HG02571 (cell line): ENCODE results near the gene NTNG2.

Source experiments
- ATAC-seq: cut with Tn5 transposase; IDR thresholded peaks from one replicate; pipeline ENCODE4 v1.9.1; 2021; ENCODE audit warnings: mild to moderate bottlenecking, moderate library complexity; ENCODE audit not compliant: unreplicated experiment

Gene NTNG2

DNA sequence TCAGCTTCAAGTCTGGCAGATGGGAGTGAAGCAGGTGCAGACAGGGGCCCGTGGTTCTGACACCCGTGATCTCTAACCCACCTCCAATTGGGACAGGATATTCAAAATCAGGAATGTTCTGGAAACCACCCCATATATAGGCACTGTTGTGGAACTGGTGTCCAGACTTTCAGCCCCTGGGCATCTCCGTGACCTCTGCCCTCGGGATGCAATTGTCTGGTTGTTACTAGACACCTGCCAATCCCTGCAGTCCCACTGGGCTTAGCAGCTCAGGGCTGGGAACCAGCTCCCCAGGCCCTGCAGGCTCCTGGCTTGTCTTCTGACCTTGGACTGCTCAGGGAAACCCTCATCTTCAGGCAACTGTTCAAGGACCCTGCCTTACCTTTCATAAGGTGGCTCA is 38.8 kb downstream of the NTNG2 start:
- ATAC-seq: no peak

DNA sequence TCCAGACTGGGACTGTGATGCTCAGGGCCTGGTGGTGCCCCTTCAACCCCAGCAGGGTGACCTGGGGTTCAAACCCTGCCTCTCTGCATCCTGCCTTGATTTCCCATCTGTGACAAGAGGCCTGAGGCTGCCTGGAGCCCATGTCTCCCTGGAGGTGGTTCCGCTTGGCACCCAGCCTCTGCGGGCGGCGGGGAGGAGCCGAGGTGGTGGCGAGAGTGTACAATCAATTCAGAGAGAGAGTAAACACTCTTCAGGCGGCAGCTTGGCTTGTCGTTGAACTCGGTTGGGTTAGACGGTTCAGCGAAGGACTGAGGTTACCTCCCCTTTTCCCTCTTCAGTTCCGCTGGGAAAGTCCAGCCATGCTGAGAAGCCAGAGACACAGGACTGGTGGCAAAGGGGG is 39.3 kb downstream of the NTNG2 start:
- ATAC-seq: no peak

DNA sequence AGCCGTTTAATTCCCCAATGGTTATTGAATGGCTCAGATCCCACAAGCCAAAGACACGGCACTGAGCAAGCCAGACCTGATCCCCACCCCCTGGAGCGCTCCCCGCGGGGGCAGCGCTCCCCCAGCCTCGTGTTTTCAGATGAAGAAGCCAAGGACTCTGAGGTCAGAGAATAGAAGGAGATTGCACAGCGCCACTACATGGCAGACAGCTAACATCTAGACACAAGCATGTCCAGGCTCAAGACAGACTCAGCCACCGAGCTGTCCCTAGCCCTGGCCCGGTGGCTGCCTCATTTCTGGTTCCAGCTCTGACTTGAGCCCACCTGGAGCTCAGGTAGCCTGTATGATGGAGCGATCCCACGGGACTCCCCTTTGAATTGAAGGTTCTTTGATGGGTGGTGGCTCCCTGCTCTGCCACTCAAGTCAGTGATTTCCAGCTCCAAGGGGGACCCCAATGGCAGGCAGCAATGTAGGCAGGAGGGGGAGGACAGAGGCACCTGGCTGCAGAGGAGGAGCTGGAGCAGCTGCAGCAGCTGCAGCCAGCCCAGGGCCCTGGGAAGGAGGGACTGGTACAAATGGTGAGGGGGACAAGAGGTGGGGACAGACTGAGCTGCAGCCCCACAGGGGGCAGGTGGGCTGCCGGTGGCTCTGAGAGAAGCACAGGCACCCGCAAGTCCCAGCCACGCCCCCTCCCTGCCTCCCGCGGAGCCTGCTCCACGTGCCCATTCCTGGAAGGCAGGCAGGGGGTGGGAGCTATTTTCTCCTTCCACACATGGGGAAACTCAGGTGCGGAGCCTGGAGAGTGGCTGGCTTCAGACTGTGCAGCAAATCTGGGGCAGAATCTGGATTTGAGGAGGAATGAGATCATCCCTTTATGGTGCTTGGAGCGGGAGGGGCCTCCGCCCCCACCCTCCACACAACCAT is 40.2 kb downstream of the NTNG2 start:
- ATAC-seq: no peak

DNA sequence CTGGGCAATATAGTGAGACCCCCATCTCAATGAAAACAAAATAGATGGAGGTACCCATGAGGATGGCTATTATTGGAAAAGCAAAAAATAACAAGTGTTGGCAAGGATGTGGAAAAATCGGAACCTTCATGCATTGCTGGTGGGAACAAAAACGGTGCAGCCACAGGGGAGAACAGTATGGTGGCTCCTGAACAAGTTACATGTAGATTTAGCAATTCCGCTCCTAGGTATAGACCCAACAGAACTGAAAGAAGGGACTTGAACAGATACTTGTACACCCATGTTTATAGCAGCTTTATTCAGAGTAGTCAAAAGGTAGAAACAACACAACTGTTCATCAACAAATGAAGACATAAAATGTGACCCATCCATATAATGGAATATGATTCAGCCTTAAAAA is 43.0 kb downstream of the NTNG2 start:
- ATAC-seq: no peak

DNA sequence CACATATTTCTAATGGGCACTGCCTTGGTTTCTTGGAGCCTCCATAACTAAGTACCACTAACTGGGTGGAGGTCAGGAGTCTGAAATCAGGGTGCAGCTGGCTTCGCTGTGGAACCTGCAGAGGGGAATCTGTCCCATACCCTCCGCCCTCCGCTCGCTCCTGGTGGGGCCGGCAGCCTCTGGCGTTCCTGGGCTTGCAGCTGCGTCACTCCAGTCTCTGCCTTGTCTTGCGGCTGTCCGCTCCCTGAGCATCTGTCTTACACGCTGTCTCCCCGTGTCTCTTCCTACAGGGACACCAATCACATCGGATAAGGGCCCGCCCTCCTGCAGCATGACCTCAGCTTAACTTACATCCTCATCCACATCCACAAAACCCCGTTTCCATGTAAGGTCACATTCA is 45.4 kb downstream of the NTNG2 start:
- no peak for ATAC-seq

DNA sequence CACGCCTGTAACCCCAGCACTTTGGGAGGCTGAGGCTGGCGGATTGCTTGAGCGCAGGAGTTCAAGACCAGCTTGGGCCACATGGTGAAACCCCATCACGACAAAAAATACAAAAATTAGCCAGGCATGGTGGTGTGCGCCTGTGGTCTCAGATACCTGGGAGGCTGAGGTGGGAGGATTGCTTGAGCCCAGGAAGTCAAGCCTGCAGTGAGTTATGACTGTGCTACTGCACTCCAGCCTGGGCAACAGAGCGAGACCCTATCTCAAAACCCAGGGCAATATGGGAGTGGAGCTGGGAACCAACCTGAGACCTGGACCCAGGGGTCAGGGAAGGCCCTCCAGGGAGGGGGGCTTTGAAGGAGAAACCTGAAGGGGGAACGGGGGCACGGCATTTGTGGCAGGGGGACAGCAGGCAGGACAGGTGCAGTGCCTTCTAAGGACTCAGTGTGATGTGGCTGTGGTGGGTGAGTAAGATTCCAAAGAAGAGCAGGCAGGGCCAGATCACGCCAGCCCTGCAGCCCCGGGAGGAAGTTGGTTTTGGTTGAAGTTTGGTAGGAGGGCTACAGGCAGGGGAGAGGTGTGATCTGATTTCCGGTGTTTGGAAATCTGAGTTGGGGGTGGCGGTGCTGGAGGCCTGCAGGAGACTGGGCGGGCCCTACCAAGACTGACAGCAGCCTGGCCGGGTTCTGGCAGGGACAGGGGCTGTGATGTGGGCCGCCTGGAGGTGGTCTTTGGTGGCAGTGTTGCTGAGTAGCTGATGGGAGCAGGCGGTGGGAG is 46.2 kb downstream of the NTNG2 start:
- no peak for ATAC-seq

DNA sequence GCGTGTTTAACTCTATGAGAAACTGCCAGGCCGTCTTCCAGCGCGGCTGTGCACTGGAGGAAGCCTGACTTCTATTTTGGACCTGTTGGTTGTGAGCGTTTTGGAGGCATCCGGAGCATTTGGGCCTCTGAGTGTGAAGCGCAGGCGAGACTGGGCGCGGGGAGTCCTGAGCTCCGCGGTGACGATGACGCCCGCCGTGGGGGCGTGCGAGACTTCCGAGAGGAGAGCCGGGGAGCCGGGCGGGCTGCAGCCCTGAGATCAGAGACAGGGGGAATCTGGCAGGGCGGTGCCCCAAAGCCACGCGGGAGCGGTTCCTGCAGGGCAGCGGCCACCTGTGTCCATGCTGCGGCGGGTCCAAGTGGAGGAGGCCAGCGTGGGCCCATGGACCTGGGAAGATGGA is 47.4 kb downstream of the NTNG2 start:
- no peak for ATAC-seq

DNA sequence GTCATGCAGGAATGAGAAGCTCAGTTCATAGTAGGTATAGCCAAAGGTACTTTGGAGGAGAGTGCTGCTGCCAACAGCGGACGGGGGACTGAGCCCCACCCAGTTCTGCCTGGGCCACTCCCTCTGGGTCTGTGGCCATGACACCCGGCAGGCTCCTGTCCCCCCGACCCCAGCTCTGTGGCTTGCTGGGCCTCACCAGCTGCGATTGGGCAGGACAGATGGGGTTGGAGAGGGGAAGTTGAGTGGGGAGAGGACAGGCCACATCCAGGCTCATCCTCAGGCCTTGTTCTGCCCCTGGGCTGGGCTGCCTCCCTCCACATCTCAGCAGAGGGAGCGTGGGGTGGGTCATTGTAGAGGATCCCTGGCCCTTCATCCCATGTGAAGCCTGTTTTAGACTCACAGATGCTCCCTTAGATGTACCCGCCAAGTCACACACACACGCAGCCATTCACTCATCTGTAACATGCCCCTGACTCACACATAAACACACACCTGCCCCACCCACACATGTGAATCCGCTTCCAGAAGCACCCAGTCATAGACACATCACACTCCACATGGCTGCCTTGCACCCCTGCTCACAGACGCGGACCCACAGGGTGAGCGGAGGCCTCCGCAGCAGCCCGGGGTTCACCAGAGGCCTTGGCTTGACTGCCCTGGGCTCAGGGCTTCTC is 48.8 kb downstream of the NTNG2 start:
- no peak for ATAC-seq

DNA sequence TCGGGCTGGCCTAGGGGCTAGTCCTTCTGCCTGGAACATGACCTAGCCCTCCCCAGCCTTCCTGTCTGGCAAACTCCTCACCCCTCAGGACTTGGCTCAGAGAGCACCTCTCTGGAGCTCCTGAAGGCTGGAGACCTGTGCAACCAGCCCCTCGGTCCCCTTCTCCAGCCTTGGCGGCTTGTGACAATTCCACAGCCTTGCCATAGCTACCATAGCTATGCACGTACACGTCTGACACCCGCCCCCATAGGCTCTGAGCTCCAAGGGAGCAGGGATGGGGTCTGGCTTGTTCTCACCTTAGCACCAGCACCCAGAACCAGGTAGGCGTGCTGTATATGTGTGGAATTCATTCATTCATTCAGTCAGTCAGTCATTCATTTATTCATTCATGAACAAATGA is 49.7 kb downstream of the NTNG2 start:
- no peak for ATAC-seq

DNA sequence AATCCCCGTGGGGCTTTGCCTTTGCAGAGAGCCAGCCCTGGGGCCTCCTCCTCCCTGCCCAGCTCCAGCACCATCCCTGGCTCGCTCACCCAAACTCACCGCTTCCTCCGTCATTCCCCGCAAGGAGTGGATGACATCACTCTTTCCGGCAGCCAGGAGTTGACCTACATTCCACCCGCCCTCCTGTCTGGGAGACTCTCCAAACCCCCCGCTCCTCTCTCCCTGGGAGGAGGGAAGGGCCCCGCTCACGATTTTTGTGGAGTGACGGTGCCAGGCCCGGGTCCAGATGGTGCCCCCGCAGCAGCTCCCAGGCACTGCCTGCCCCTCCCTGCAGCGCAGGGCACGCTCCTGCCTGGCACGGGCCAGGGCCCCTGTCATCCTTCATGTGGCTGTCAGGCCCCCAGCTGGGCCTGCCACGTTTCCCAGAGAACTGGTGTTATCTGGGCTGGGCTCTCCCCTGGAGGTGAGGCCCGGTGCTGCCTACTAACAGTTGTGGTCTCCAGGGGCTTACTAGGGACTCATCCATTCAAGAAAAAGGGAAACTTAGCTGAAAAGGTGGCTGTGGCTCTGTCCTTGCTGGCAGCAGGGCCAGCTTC is 52.3 kb downstream of the NTNG2 start:
- no peak for ATAC-seq

DNA sequence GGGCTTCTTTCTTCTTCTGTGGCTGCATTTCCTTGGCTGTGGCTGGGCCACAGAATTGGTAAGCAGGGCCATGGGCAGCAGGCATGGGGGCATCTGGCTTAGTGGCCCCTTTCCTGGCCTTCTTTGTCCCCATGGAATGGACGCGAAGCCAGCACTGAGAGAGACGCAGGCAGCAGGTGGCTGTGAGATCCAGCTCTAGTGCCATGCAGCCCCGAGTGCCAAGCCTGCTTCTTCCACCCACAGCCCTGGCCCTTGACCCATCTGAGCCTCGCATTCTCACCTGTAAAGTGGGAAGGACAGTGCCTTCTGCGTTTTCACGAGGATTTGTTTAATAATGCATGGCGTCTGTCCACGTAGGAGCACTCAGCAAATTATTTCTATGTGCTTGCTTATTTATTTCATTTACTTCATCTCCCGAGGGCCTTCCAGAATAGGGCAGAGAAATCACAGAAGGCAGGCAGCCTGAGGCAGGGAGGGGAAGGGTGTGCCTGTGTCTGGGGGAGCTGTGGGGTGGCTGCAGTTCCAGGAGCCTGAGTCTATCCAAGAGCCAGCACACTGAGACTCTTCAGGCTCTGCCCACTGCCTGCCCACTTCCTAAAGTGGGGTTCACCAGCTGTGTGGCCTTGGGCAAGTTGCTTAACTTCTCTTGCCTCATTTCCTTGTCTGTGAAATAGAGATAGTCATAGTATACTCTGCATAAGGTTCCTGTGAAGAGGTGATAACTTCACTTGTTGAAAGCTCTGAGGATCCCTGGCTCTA is 55.2 kb downstream of the NTNG2 start:
- no peak for ATAC-seq

DNA sequence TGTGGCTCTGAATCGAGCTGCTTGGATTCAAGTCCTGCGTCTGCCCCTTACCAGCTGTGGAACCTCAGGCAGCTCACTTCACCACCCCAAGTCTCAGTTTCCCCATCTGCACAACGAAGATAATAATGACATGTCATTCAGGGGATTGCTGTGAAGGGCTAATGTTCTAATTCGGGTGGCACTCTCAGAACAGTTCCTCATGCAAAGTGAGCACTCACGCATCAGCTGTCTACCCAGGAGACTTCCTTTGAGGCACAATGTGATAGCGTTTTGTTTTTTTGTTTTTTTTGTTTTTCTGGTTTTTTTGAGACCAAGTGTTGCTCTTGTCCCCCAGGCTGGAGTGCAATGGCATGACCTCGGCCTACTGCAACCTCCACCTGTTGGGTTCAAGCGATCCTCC is 56.4 kb downstream of the NTNG2 start:
- ATAC-seq: no peak

DNA sequence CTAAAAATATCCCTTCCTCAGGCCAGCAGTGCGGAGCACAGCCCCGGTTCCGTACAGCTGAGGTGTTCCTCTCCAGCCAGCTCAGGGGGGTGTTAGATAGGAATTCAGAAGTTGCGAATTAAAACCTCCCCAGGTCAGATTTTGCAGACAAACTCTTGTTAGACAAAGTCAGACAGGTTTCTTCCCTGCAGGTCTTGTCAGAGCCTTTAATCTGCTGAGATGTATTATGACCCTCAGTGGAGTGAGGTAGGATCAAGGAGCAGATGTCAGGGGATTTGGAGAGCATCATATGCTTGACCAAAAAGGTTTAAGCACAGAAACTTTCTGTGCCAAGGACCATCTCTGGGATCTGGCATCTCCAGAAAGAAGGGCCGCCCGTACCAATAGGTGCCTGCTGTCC is 60.1 kb downstream of the NTNG2 start:
- no peak for ATAC-seq

DNA sequence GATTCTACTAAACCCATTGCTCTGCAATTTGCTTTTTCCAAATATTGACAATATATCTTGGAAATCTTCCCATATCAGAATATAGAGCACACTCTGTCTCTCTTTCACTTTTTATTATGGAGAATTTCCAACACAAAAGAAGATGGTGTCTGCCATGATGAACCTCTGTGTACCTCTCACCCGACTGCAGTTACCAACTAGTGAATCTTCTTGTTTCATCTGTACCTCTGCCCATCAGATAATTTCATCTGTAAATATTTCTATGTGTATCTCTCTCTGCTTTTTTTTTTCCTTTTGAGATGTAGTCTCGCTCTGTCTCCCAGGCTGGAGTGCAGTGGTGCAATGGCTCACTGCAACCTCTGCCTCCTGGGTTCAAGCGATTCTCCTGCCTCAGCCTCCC is 62.8 kb downstream of the NTNG2 start:
- ATAC-seq: no peak

DNA sequence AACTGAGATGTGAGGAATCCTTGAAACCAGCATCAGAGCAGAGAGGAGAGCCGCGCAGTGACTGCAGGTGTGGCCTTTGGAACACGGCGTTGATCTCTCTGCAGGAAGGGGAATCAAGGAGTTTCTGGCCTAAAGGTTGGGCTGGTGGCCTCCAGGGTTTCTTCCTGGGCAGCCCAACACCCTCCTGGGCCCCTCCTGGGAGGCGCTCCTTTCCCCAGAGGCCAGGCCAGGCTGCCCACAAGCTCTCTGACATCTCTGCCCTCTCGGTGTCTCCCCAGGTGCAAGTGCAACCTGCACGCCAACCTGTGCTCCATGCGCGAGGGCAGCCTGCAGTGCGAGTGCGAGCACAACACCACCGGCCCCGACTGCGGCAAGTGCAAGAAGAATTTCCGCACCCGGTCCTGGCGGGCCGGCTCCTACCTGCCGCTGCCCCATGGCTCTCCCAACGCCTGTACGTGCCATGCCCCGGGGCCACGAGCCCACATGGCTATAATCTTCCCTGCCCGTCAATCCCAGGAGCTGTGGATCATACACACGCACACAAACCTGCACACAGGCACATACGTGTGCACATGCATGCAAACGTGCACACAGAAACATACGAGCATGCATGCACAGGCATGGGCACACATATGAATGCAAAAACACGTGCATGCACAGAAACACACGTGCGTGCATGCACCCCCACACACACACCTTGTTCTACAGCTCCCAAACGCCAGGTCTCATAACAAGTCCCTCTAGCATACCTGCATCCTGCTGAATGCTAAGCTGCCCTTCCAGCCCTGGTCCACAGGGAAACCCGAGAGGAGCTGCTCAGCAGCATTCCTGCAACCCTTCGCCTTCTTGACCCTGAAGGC is 64.9 kb downstream of the NTNG2 start:
- ATAC-seq: no peak

DNA sequence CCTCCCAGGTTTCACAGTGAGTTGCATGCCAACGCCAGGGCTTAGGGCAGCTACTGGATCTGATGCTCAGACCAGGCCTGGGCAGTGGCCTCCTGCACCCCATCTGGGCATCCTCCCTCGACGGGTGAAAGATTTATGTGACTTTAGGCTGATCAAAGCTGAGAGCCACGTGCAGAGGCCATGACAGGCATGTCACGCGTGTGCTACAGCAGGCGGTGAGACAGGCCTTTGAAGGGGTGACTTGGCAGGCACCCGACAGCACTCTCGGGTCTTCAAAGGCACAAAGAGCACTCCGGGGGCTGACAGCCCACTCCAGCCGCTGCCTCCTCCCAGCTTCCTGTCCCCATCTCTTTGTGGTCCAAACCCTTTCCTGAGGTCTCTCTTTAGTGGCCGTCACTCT is 66.2 kb downstream of the NTNG2 start:
- no peak for ATAC-seq

DNA sequence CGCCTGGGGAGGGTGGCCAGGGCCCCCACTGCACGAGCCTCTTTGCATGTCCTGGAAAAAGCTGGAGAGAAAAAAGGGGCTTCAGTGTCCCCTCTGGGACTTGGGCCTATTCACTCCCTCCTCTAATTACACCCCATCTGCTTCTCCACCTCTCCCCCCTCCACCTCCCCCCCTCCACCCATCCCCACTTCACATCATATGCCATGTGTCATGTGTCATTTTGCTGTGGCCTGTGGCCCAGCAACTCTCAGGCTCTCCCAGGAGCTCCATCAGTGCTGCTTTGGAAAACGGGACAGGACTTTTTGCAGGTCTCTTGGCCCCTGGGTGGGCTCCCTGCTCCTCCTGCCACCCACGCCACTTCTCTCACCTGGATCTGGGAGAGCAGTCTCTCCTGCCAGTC is 68.7 kb downstream of the NTNG2 start:
- no peak for ATAC-seq

DNA sequence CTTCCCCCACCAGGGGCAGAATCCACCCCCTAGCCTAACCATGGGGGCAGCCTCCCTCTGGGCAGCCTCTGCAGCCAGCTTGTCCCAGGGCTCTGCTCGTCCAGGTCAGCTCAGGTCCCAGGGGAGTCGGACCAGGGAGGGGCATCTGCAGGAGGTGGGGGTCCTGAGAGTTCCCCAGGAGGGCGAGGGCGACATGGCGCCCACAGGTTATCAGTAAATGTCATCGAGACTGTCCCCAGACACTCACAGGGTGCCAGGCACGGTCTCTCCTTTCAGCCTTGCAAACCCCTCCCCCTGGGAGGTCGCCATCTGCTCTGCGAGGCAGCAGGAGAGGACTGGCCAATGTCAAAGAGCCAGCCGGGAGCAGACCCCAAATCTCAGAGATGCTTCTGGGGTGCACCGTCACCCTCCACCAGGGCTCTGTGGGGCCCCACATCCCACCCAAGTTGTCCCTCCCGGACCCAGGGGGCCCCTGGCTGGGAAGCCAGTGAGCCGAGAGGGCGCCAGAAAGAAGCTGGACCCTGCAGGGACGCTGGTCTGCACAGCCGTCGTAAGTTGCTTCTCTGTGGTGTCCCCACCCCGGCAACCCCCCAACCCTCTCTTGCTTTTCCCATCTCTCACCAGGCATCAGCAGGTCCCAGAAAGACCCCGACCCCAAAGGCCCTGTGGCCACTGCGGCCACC is 69.3 kb downstream of the NTNG2 start:
- no peak for ATAC-seq

DNA sequence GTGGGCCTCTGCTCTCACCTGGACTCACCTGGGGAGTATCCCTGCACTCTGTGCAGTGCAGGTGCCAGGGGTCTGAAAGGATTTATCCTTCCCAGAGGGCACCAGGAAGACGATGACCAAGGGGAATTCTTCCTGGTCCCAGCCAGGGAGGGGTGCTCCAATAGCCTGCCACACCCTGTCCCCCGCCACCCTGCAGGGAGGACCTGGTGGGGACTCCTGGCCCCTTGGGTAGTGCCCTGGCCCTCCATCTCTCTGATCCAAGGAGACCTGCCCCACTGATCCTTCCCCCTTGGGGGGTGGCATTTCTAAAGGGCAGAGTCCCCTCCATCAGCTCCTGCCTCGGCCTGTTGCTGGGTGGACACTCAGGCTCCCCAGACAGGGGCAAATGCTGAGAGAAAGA is 70.7 kb downstream of the NTNG2 start:
- no peak for ATAC-seq
